ENCODE data around the gene ZNF143. TPM values are rescaled to one million over a fixed set of nuclear protein-coding genes. Genes with fewer than 3 reads are reported as not detected.
"Not testable (repeated sequence)": the region's sequence is repeated elsewhere in the genome, so short reads cannot be mapped to it uniquely, and the experiment has no call there.

The ZNF143 gene
- total RNA-seq, 1 donor from 2014 or later, result 33.1 TPM

- intact Hi-C loops (cut with micrococcal nuclease), result no loop called here
Measured at GRCh38 chr11:9495803-9496514, 35.1 kb downstream of the ZNF143 start.

- intact Hi-C loops (cut with micrococcal nuclease), result no loop called here
Measured at GRCh38 chr11:9498457-9499078, 37.8 kb downstream of the ZNF143 start.

GRCh38 chr11:9506489-9507276 lies 45.9 kb downstream of the ZNF143 start:
- intact Hi-C loops (cut with micrococcal nuclease), result loop anchor here (1.0 to 5.0 kb wide), 11 partner anchors 46 to 592 kb away; partner anchors contain the start of genes NRIP3, TMEM41B and TMEM9B

GRCh38 chr11:9507277-9507580 lies 46.4 kb downstream of the ZNF143 start:
- intact Hi-C loops (cut with micrococcal nuclease), result loop anchor here (2.0 to 5.0 kb wide), 5 partner anchors 66 to 592 kb away; partner anchors contain the start of genes NRIP3 and TMEM9B

- intact Hi-C loops (cut with micrococcal nuclease), result loop anchor here (5.0 kb wide), 2 partner anchors 77 to 507 kb away; partner anchors contain the start of gene NRIP3
Measured at GRCh38 chr11:9509041-9509440, 48.2 kb downstream of the ZNF143 start.

- intact Hi-C loops (cut with micrococcal nuclease), result no loop called here
Measured at GRCh38 chr11:9512370-9513019, 51.7 kb downstream of the ZNF143 start.

GRCh38 chr11:9514576-9514975 lies 53.8 kb downstream of the ZNF143 start:
- intact Hi-C loops (cut with micrococcal nuclease), result not testable (repeated sequence)

GRCh38 chr11:9516113-9516512 lies 55.3 kb downstream of the ZNF143 start:
- intact Hi-C loops (cut with micrococcal nuclease), result no loop called here

GRCh38 chr11:9518835-9519410 lies 58.1 kb downstream of the ZNF143 start:
- intact Hi-C loops (cut with micrococcal nuclease), result no loop called here

GRCh38 chr11:9524001-9524400 lies 63.2 kb downstream of the ZNF143 start:
- intact Hi-C loops (cut with micrococcal nuclease), result no loop called here

- intact Hi-C loops (cut with micrococcal nuclease), result no loop called here
Measured at GRCh38 chr11:9525116-9525515, 64.3 kb downstream of the ZNF143 start.

- intact Hi-C loops (cut with micrococcal nuclease), result no loop called here
Measured at GRCh38 chr11:9527481-9528135, 66.8 kb downstream of the ZNF143 start.

- intact Hi-C loops (cut with micrococcal nuclease), result no loop called here
Measured at GRCh38 chr11:9528136-9528501, 67.3 kb downstream of the ZNF143 start.

- intact Hi-C loops (cut with micrococcal nuclease), result no loop called here
Measured at GRCh38 chr11:9528573-9529333, 67.9 kb downstream of the ZNF143 start.

- intact Hi-C loops (cut with micrococcal nuclease), result no loop called here
Measured at GRCh38 chr11:9529334-9529650, 68.5 kb downstream of the ZNF143 start.

GRCh38 chr11:9530020-9530621 lies 69.3 kb downstream of the ZNF143 start:
- intact Hi-C loops (cut with micrococcal nuclease), result loop anchor here (10.0 kb wide), 1 partner anchor 795 kb away; no protein-coding TSS in a partner anchor

- intact Hi-C loops (cut with micrococcal nuclease), result loop anchor here (10.0 kb wide), 1 partner anchor 794 kb away; no protein-coding TSS in a partner anchor
Measured at GRCh38 chr11:9530901-9531625, 70.3 kb downstream of the ZNF143 start.

GRCh38 chr11:9533058-9533457 lies 72.2 kb downstream of the ZNF143 start:
- intact Hi-C loops (cut with micrococcal nuclease), result loop anchor here (10.0 kb wide), 1 partner anchor 792 kb away; no protein-coding TSS in a partner anchor

Measured in T-helper 1 cell treated with Interleukin-12 subunit alpha and Interleukin-12 subunit beta and Interleukin-4 antibody, amounts not matched to agents 30 ng/mL and 1 ng/mL, for 36 hours (primary cell).